Activated T-helper 2 cell treated with anti-CD3 and anti-CD28 coated beads, Interferon-gamma antibody, Interleukin-2, Interleukin-4, amounts not matched to agents 10 μg/mL and 5 μg/mL and 100 μg/mL, durations not matched to agents 14 hours and 24 hours and 36 hours (primary cell): ENCODE results near the gene FBN3. TPM values are rescaled to one million over a fixed set of nuclear protein-coding genes. Genes with fewer than 3 reads are reported as not detected.
"Not testable (repeated sequence)": the region's sequence is repeated elsewhere in the genome, so short reads cannot be mapped to it uniquely, and the experiment has no call there.

Experiments used
- DNase-seq: peaks from one replicate; pipeline ENCODE4 v3.0.0; 2021; ENCODE audit warnings: low spot score
- H3K27ac Mint-ChIP-seq: one replicate; pipeline ENCODE4 v1.8.0; 2021; ENCODE audit warnings: mixed read lengths
- H3K27me3 Mint-ChIP-seq: one replicate; pipeline ENCODE4 v1.8.0; 2021; ENCODE audit warnings: low read depth, mixed read lengths
- H3K36me3 Mint-ChIP-seq: one replicate; pipeline ENCODE4 v1.8.0; 2021; ENCODE audit warnings: low read depth, mixed read lengths
- H3K4me1 Mint-ChIP-seq: one replicate; pipeline ENCODE4 v1.8.0; 2021; ENCODE audit warnings: low read depth, mixed read lengths
- H3K4me3 Mint-ChIP-seq: one replicate; pipeline ENCODE4 v1.8.0; 2021; ENCODE audit warnings: low read depth, mild to moderate bottlenecking, moderate library complexity, mixed read lengths
- H3K9me3 Mint-ChIP-seq: one replicate; pipeline ENCODE4 v1.8.0; 2021; ENCODE audit warnings: mixed read lengths
- intact Hi-C: fragments of 100-400 bp; cut with micrococcal nuclease; formaldehyde crosslinking; loops from one replicate; pipeline ENCODE4 v1.15.1; 2023
- total RNA-seq: library from RNA; stranded (reverse); gene quantifications from 2 replicates; pipeline ENCODE4 v1.2.3, GENCODE V29; 2022

The FBN3 gene
- total RNA-seq, 1 donor from 2014 or later: not detected

DNA sequence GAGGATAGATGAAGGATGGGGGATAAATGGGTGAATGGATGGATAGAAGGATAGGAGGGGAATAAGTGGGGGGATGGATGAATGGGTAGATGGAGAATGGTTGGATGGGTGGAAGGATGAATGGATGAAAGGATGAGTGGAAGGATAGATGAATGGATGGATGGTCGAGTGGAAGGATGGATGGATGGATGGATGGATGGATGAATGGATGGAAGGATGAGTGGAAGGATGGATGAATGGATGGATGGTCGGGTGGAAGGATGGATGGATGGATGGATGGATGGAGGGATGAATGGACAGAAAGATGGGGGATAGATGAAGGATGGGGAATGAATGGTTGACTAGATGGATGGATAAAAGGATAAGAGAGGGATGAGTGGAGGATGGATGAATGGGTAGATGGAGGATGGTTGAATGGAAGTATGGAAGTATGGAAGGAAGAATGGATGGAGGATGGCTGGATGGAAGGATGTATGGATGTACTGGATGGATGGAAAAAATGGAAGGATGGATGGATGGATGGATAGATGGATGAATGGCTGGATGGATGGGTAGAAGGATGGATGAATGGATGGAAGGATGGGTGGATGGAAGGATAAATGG lies 42.0 kb downstream of the FBN3 start:
- DNase-seq: no peak
- Mint-ChIP-seq H3K9me3 (no peaks in the 10 kb centered on the region), H3K27ac (no peak overlapping the region), H3K36me3 (no peaks in the 10 kb centered on the region), H3K4me3 (no peak overlapping the region), H3K4me1 (no peaks in the 10 kb centered on the region), H3K27me3 (no peaks in the 10 kb centered on the region)
- intact Hi-C loops: no loop called here

GRCh38 chr19:8105471-8105870 lies 43.9 kb downstream of the FBN3 start:
- no peaks in the 10 kb centered on the region for H3K36me3 Mint-ChIP-seq
- intact Hi-C loops: no loop called here

GRCh38 chr19:8101910-8102309 lies 47.5 kb downstream of the FBN3 start:
- H3K27me3 Mint-ChIP-seq, H3K4me1 Mint-ChIP-seq, H3K27ac Mint-ChIP-seq, DNase-seq, intact Hi-C loops, H3K4me3 Mint-ChIP-seq, H3K36me3 Mint-ChIP-seq: not testable (repeated sequence)
- H3K9me3 Mint-ChIP-seq: peaks cover 11% of the 10 kb centered on the region

More at GRCh38 chr19:8105471-8105870, 43.9 kb downstream of the FBN3 start:
- H3K27ac Mint-ChIP-seq: no peak overlapping the region
- no peaks in the 10 kb centered on the region for H3K4me1 Mint-ChIP-seq
- DNase-seq: no peak
- no peaks in the 10 kb centered on the region for H3K9me3 Mint-ChIP-seq
- no peak overlapping the region for H3K4me3 Mint-ChIP-seq
- no peaks in the 10 kb centered on the region for H3K27me3 Mint-ChIP-seq

DNA sequence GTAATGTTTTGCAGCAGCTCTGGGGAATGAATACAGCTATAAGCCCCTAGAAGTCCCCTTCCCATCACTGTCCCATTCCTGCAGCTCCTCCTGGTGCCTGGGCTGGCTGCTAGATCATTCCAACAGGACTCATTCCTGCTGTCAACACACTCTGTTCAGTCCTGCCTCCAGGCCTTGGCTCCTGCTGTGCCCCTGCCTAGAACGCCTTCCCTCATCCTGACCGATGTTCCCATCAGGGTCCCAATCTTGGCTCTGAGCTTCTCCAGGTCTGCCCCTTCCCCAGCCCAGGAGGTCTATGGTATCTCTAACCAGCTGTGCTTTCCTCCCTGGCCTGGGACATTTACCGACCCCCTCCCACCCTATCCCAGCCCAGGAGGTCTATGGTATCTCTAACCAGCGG lies 48.1 kb downstream of the FBN3 start:
- Mint-ChIP-seq H3K4me3 (no peak overlapping the region), H3K27me3 (no peaks in the 10 kb centered on the region), H3K4me1 (no peaks in the 10 kb centered on the region), H3K36me3 (no peaks in the 10 kb centered on the region), H3K27ac (no peak overlapping the region), H3K9me3 (peaks cover 17% of the 10 kb centered on the region)
- no peak for DNase-seq
- intact Hi-C loops: no loop called here

- intact Hi-C loops: no loop called here
- DNase-seq: no peak
- H3K4me3 Mint-ChIP-seq: no peak overlapping the region
- no peaks in the 10 kb centered on the region for H3K36me3 Mint-ChIP-seq
- H3K27me3 Mint-ChIP-seq: no peaks in the 10 kb centered on the region
- no peaks in the 10 kb centered on the region for H3K4me1 Mint-ChIP-seq
- peaks cover 42% of the 10 kb centered on the region for H3K9me3 Mint-ChIP-seq
- H3K27ac Mint-ChIP-seq: no peak overlapping the region
Observed at GRCh38 chr19:8097681-8098567, 51.5 kb downstream of the FBN3 start.

GRCh38 chr19:8097198-8097597 lies 52.2 kb downstream of the FBN3 start:
- Mint-ChIP-seq H3K9me3 (peaks cover 42% of the 10 kb centered on the region), H3K36me3 (no peaks in the 10 kb centered on the region), H3K27me3 (no peaks in the 10 kb centered on the region), H3K4me3 (no peak overlapping the region), H3K4me1 (no peaks in the 10 kb centered on the region), H3K27ac (no peak overlapping the region)
- intact Hi-C loops: no loop called here
- DNase-seq: no peak

GRCh38 chr19:8096071-8096470 lies 53.3 kb downstream of the FBN3 start:
- Mint-ChIP-seq H3K4me1 (no peaks in the 10 kb centered on the region), H3K36me3 (no peaks in the 10 kb centered on the region), H3K9me3 (peaks cover 42% of the 10 kb centered on the region), H3K4me3 (no peak overlapping the region), H3K27me3 (no peaks in the 10 kb centered on the region), H3K27ac (no peak overlapping the region)
- intact Hi-C loops: no loop called here
- no peak for DNase-seq

GRCh38 chr19:8095354-8095886 lies 54.0 kb downstream of the FBN3 start:
- Mint-ChIP-seq H3K36me3 (no peaks in the 10 kb centered on the region), H3K4me3 (no peak overlapping the region), H3K4me1 (no peaks in the 10 kb centered on the region), H3K9me3 (peaks cover 42% of the 10 kb centered on the region), H3K27ac (no peak overlapping the region), H3K27me3 (no peaks in the 10 kb centered on the region)
- intact Hi-C loops: no loop called here
- DNase-seq: no peak

DNA sequence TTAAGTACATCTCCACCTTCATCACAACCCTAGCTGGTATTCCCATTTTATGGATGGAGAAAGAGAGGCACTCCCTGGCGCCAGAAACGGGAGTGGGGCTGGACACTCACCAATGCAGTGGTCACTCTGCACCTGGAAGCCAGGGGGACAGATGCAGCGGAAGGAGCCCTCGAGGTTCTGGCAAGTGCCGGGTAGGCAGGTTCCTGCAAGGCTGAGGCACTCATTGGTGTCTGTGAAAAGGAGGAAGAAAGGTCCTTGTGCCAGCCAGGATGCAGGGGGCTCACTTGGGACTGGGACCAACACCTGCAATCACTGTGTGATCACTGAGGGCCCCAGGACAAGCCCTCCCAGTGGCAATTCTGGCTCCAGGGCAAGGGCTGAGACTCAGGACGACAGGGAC lies 55.1 kb downstream of the FBN3 start:
- Mint-ChIP-seq H3K27ac (no peak overlapping the region), H3K4me1 (no peaks in the 10 kb centered on the region), H3K27me3 (no peaks in the 10 kb centered on the region), H3K36me3 (no peaks in the 10 kb centered on the region), H3K9me3 (peaks cover 45% of the 10 kb centered on the region), H3K4me3 (no peak overlapping the region)
- no peak for DNase-seq
- intact Hi-C loops: no loop called here

DNA sequence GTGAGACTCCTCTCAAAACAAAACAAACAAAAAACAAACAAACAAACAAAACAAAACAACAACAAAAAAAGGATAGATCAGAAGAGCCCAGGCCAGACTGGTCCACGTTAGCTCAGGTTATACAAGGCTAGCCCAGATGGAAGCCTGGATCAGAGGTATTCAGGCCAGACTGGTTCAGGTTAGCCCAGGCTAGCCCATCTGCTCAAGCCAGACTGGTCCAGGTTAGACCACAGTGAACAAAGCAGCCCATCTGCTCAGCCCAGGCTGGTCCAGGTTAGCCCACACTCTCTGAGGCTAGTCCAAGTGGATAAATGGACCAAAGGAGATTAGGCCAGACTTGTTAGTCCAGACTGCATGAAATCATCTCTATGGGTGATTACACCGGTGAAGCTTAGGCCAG lies 55.7 kb downstream of the FBN3 start:
- DNase-seq: no peak
- Mint-ChIP-seq H3K27me3 (no peaks in the 10 kb centered on the region), H3K36me3 (no peaks in the 10 kb centered on the region), H3K9me3 (peaks cover 45% of the 10 kb centered on the region), H3K4me3 (no peak overlapping the region), H3K4me1 (no peaks in the 10 kb centered on the region), H3K27ac (no peak overlapping the region)
- intact Hi-C loops: no loop called here

DNA sequence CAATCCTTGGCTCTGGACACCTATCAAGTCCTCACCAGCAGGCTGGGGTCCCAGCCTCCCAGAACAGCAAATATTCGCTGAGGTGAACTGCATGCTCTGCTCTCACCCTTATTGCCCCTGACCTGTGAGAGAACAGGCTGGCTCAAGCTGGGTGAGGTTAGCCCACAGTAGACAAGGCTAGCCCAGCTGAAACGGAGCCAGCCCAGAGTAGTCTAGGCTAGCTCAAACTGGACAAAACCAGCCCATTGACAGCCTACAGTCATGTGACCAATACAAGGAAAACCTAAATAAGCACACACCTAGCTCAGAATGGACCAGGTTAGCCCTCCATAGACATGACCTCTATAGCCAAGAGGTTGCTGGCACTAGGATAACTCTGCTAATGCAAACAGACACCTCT lies 58.4 kb downstream of the FBN3 start:
- Mint-ChIP-seq H3K4me3 (no peak overlapping the region), H3K27ac (no peak overlapping the region), H3K9me3 (peaks cover 24% of the 10 kb centered on the region), H3K36me3 (no peaks in the 10 kb centered on the region), H3K4me1 (no peaks in the 10 kb centered on the region), H3K27me3 (no peaks in the 10 kb centered on the region)
- no peak for DNase-seq
- intact Hi-C loops: no loop called here

GRCh38 chr19:8089664-8090601 lies 59.5 kb downstream of the FBN3 start:
- peaks cover 18% of the 10 kb centered on the region for H3K9me3 Mint-ChIP-seq
- H3K4me3 Mint-ChIP-seq: no peak overlapping the region
- no peaks in the 10 kb centered on the region for H3K27me3 Mint-ChIP-seq
- no peak overlapping the region for H3K27ac Mint-ChIP-seq
- H3K4me1 Mint-ChIP-seq: no peaks in the 10 kb centered on the region
- no peak for DNase-seq
- no peaks in the 10 kb centered on the region for H3K36me3 Mint-ChIP-seq
- intact Hi-C loops: no loop called here
